Esophagus squamous epithelium (tissue), 4 donors: ENCODE measurements around the gene MLX.

ENCODE experiments used
- POLR2A ChIP-seq, 4 donors: fragments of 450-650 bp; IDR thresholded peaks; one replicate each; pipeline ENCODE4 v1.6.1; 2017; ENCODE audit warnings: antibody characterized with exemption in 4 of 4, mild to moderate bottlenecking in 4 of 4, moderate library complexity in 3 of 4
- TF ChIP-seq, protein P1 (sequence below), 6 experiments: fragments of 450-650 bp in 4 of 6; fragments of 200-600 bp in 2 of 6; sonication (generic) in 2 of 6; IDR thresholded peaks; one replicate each; pipeline ENCODE4 v1.5.1; 2016 to 2019; ENCODE audit warnings: antibody characterized with exemption in 6 of 6, mild to moderate bottlenecking in 4 of 6, moderate library complexity in 4 of 6

DNA sequence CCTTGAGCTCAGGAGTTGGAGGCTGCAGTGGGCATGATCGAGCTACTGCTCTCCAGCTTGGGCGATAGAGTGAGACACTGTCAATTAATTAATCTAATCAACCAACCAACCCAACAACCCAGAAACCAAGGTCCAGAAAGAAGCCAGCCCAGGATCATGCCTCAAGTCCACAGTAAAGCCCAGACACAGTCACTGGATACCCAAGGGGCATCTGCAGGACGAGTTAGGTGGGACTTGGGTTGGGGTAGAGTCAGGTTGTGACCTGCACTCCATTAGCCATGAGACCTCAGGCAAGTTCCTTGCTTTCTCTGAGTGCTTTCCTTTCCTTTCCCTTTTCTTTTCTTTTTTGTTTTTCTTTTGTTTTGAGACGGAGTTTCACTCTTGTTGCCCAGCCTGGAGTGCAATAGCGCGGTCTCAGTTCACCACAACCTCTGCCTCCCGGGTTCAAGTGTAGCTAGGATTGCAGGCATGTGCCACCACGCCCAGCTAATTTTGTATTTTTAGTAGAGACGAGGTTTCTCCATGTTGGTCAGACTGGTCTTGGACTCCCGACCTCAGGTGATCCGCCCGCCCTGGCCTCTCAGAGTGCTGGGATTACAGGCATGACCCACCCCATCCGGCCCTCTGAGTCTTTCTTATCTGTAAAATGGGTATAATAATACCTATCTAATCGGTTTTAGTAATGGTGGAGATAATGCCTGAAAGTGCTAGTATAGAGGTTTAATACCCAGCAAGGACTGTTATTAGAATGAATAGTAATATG, 17.7 kb upstream of the MLX start:
- TF ChIP-seq, protein P1, sequence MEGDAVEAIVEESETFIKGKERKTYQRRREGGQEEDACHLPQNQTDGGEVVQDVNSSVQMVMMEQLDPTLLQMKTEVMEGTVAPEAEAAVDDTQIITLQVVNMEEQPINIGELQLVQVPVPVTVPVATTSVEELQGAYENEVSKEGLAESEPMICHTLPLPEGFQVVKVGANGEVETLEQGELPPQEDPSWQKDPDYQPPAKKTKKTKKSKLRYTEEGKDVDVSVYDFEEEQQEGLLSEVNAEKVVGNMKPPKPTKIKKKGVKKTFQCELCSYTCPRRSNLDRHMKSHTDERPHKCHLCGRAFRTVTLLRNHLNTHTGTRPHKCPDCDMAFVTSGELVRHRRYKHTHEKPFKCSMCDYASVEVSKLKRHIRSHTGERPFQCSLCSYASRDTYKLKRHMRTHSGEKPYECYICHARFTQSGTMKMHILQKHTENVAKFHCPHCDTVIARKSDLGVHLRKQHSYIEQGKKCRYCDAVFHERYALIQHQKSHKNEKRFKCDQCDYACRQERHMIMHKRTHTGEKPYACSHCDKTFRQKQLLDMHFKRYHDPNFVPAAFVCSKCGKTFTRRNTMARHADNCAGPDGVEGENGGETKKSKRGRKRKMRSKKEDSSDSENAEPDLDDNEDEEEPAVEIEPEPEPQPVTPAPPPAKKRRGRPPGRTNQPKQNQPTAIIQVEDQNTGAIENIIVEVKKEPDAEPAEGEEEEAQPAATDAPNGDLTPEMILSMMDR (IDR thresholded peaks at IDR 0.05) = no peak
- no peak for TF ChIP-seq POLR2A (IDR thresholded peaks at IDR 0.05)
